H9 (cell line): ENCODE data around the gene SOX11. TPM values are rescaled to one million over a fixed set of nuclear protein-coding genes. Genes with fewer than 3 reads are reported as not detected.

ENCODE experiments used
- DNase-seq: peaks from one replicate; pipeline ENCODE4 v3.0.0-alpha.2; 2017
- H2AFZ ChIP-seq: one replicate; pipeline ENCODE4 v1.6.1; 2013; ENCODE audit warnings: mild to moderate bottlenecking, low read length, control low read depth, moderate library complexity
- H2AK5ac ChIP-seq: 2 replicates; pipeline ENCODE4 v1.6.1; 2013; ENCODE audit warnings: low read length, control low read depth, mixed read lengths; ENCODE audit not compliant: insufficient read length
- H2BK120ac ChIP-seq: one replicate; pipeline ENCODE4 v1.6.1; 2013; ENCODE audit warnings: low read depth, mild to moderate bottlenecking, low read length, control low read depth, inconsistent platforms; ENCODE audit not compliant: poor library complexity, severe bottlenecking
- H2BK12ac ChIP-seq: 2 replicates; pipeline ENCODE4 v1.6.1; 2013; ENCODE audit warnings: low read length, control low read depth, mixed read lengths, low read depth; ENCODE audit not compliant: insufficient read length
- H2BK15ac ChIP-seq: 2 replicates; pipeline ENCODE4 v1.6.1; 2013; ENCODE audit warnings: low read depth, low read length, control low read depth
- H2BK20ac ChIP-seq: one replicate; pipeline ENCODE4 v1.6.1; 2013; ENCODE audit warnings: low read depth, mild to moderate bottlenecking, low read length, control low read depth, inconsistent platforms; ENCODE audit not compliant: poor library complexity, severe bottlenecking
- H2BK5ac ChIP-seq: 2 replicates; pipeline ENCODE4 v1.6.1; 2013; ENCODE audit warnings: low read length, control low read depth, mixed read lengths; ENCODE audit not compliant: insufficient read length
- H3K14ac ChIP-seq: 2 replicates; pipeline ENCODE4 v1.6.1; 2013; ENCODE audit warnings: low read length, control low read depth; ENCODE audit not compliant: insufficient read depth
- H3K18ac ChIP-seq: 2 replicates; pipeline ENCODE4 v1.6.1; 2013; ENCODE audit warnings: low read depth, mild to moderate bottlenecking, mixed read lengths, low read length, control low read depth; ENCODE audit not compliant: insufficient read length
- H3K23ac ChIP-seq: 2 replicates; pipeline ENCODE4 v1.6.1; 2013; ENCODE audit warnings: low read length, control low read depth, mixed read lengths, low read depth; ENCODE audit not compliant: insufficient read length
- H3K23me2 ChIP-seq: 2 replicates; pipeline ENCODE4 v1.6.1; 2013; ENCODE audit warnings: low read depth, mild to moderate bottlenecking, mixed read lengths, low read length, control low read depth; ENCODE audit not compliant: insufficient read length, poor library complexity, severe bottlenecking
- H3K27ac ChIP-seq: 2 replicates; pipeline ENCODE4 v1.5.1; 2013; ENCODE audit warnings: low read length, control low read depth, mixed read lengths, low read depth; ENCODE audit not compliant: insufficient read length
- H3K27me3 ChIP-seq: 2 replicates; pipeline ENCODE4 v1.6.1; 2013; ENCODE audit warnings: low read length, control low read depth, inconsistent platforms; ENCODE audit not compliant: insufficient read depth
- H3K4ac ChIP-seq: 2 replicates; pipeline ENCODE4 v1.6.1; 2013; ENCODE audit warnings: low read depth, mild to moderate bottlenecking, control low read depth, inconsistent platforms, low read length, moderate library complexity
- H3K4me1 ChIP-seq: 2 replicates; pipeline ENCODE4 v1.6.1; 2013; ENCODE audit warnings: low read length, control low read depth, inconsistent platforms; ENCODE audit not compliant: insufficient read depth
- H3K4me2 ChIP-seq: 2 replicates; pipeline ENCODE4 v1.6.1; 2013; ENCODE audit warnings: low read length, control low read depth, mixed read lengths; ENCODE audit not compliant: insufficient read length, insufficient read depth
- H3K56ac ChIP-seq: 2 replicates; pipeline ENCODE4 v1.6.1; 2013; ENCODE audit warnings: low read depth, mild to moderate bottlenecking, mixed read lengths, low read length, control low read depth; ENCODE audit not compliant: insufficient read length
- H3K79me1 ChIP-seq: 2 replicates; pipeline ENCODE4 v1.6.1; 2013; ENCODE audit warnings: low read depth, mild to moderate bottlenecking, moderate library complexity, low read length, control low read depth, inconsistent platforms; ENCODE audit not compliant: insufficient read depth, poor library complexity, severe bottlenecking
- H3K79me2 ChIP-seq: 2 replicates; pipeline ENCODE4 v1.6.1; 2013; ENCODE audit warnings: low read length, control low read depth, inconsistent platforms; ENCODE audit not compliant: insufficient read depth
- H3K9ac ChIP-seq: 2 replicates; pipeline ENCODE4 v1.6.1; 2013; ENCODE audit warnings: low read length, control low read depth, mixed read lengths; ENCODE audit not compliant: insufficient read length; ENCODE audit errors: extremely low read depth
- H3K9me3 ChIP-seq: one replicate; pipeline ENCODE4 v1.6.1; 2013; ENCODE audit warnings: low read depth, low read length, inconsistent platforms; ENCODE audit not compliant: control insufficient read depth
- H3T11ph ChIP-seq: one replicate; pipeline ENCODE4 v1.6.1; 2013; ENCODE audit warnings: mild to moderate bottlenecking, low read length, control low read depth, inconsistent platforms
- H4K20me1 ChIP-seq: one replicate; pipeline ENCODE4 v1.6.1; 2013; ENCODE audit not compliant: control insufficient read depth, insufficient read length, insufficient read depth
- H4K5ac ChIP-seq: 2 replicates; pipeline ENCODE4 v1.6.1; 2013; ENCODE audit warnings: low read depth, mild to moderate bottlenecking, mixed read lengths, low read length, control low read depth; ENCODE audit not compliant: insufficient read length
- H4K8ac ChIP-seq: replicated peaks from 2 replicates; pipeline ENCODE4 v1.6.1; 2013; ENCODE audit warnings: low read length, control low read depth, mixed read lengths, low read depth; ENCODE audit not compliant: insufficient read length
- H4K91ac ChIP-seq: 2 replicates; pipeline ENCODE4 v1.6.1; 2013; ENCODE audit warnings: low read depth, mild to moderate bottlenecking, moderate library complexity, mixed read lengths, low read length, control low read depth; ENCODE audit not compliant: insufficient read length
- H3K27ac Mint-ChIP-seq, 3 experiments: 2 replicates in 2 of 3; 3 replicates in 1 of 3; pipeline ENCODE4 v1.8.0; 2020 to 2021; ENCODE audit warnings: mixed read lengths in 3 of 3, mild to moderate bottlenecking in 1 of 3, moderate library complexity in 1 of 3
- H3K27me3 Mint-ChIP-seq: 2 replicates; pipeline ENCODE4 v1.8.0; 2021; ENCODE audit warnings: low read depth, mild to moderate bottlenecking, moderate library complexity, mixed read lengths
- H3K36me3 Mint-ChIP-seq, 3 experiments: 2 replicates in 2 of 3; 3 replicates in 1 of 3; pipeline ENCODE4 v1.8.0; 2020 to 2021; ENCODE audit warnings: low read depth in 3 of 3, mixed read lengths in 3 of 3; ENCODE audit not compliant: insufficient read depth in 1 of 3
- H3K4me1 Mint-ChIP-seq, 2 experiments: 2 replicates each; pipeline ENCODE4 v1.8.0; 2020; ENCODE audit warnings: mixed read lengths in 2 of 2
- H3K4me3 Mint-ChIP-seq, 2 experiments: 2 replicates in 1 of 2; 3 replicates in 1 of 2; pipeline ENCODE4 v1.8.0; 2020 to 2021; ENCODE audit warnings: mild to moderate bottlenecking in 2 of 2, mixed read lengths in 2 of 2, moderate library complexity in 1 of 2
- H3K9me3 Mint-ChIP-seq, 2 experiments: 2 replicates in 1 of 2; 3 replicates in 1 of 2; pipeline ENCODE4 v1.8.0; 2020; ENCODE audit warnings: mild to moderate bottlenecking in 2 of 2, mixed read lengths in 2 of 2, moderate library complexity in 1 of 2
- WGBS: extraction: QIAGEN DNeasy Blood & Tissue Kit; methylation state at CpG from one replicate; pipeline ENCODE4 v1.1.7; 2013; ENCODE audit warnings: missing lambda C conversion rate, low lambda C conversion rate, mixed read lengths; ENCODE audit not compliant: insufficient read length; ENCODE audit errors: extremely low coverage; 5-methylcytosine and 5-hydroxymethylcytosine counted together
- total RNA-seq: library from RNA; stranded (reverse); gene quantifications from 2 replicates; pipeline ENCODE4 v1.2.1, GENCODE V29; 2021
- TF ChIP-seq, protein P1 (sequence below): fragments of 200-600 bp; sonication (generic); conservative IDR thresholded peaks from 3 replicates; pipeline ENCODE4 v1.8.0; 2021; ENCODE audit warnings: antibody characterized with exemption, mild to moderate bottlenecking

SOX11 gene
- total RNA-seq, 1 experiment from 2014 or later, result 43.8 TPM

DNA sequence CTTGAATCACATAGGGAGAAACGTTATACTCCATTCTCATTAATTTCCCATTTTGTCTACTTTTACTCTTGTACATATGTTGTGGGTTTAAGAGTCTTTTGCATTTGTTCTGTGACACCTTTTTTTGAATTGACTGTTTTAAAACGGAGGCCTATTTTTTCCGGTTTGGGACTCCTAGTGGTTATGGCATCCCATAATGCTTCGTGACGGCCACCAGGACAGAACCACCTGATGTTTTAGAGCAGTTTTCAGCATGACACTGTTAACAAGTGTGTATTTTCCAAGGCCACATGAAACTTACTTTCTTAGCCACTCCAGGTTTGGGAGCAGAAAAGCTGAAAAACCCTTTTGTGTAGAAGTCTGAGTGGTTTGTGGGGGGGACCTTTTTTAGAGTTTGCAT lies 8.4 kb downstream of the SOX11 start:
- TF ChIP-seq, protein P1, sequence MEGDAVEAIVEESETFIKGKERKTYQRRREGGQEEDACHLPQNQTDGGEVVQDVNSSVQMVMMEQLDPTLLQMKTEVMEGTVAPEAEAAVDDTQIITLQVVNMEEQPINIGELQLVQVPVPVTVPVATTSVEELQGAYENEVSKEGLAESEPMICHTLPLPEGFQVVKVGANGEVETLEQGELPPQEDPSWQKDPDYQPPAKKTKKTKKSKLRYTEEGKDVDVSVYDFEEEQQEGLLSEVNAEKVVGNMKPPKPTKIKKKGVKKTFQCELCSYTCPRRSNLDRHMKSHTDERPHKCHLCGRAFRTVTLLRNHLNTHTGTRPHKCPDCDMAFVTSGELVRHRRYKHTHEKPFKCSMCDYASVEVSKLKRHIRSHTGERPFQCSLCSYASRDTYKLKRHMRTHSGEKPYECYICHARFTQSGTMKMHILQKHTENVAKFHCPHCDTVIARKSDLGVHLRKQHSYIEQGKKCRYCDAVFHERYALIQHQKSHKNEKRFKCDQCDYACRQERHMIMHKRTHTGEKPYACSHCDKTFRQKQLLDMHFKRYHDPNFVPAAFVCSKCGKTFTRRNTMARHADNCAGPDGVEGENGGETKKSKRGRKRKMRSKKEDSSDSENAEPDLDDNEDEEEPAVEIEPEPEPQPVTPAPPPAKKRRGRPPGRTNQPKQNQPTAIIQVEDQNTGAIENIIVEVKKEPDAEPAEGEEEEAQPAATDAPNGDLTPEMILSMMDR, result peak; percentile 24; the same call in 1 of the 3 replicates
- Histone ChIP-seq H3K9me3 (no peaks in the 10 kb centered on the region), H3T11ph (no peak overlapping the region), H4K20me1 (no peaks in the 10 kb centered on the region), H2BK12ac (no peak overlapping the region), H4K91ac (no peak overlapping the region), H2BK15ac (no peak overlapping the region), H3K9ac (no peak overlapping the region), H3K27me3 (no peaks in the 10 kb centered on the region), H2AK5ac (no peak overlapping the region), H3K4me2 (no peak overlapping the region), H3K23ac (no peak overlapping the region), H3K4me1 (no peaks in the 10 kb centered on the region; the same call in 1 of the 2 replicates), H3K56ac (no peak overlapping the region), H2AFZ (no peak overlapping the region), H4K8ac (no peak overlapping the region), H3K23me2 (peaks cover 14% of the 10 kb centered on the region), H3K27ac (no peak overlapping the region), H3K4ac (no peak overlapping the region), H3K79me2 (peaks cover 2% of the 10 kb centered on the region; the same call in 1 of the 2 replicates), H2BK120ac (no peak overlapping the region), H3K14ac (no peak overlapping the region), H3K18ac (no peak overlapping the region), H2BK5ac (no peak overlapping the region), H4K5ac (no peak overlapping the region), H3K79me1 (no peaks in the 10 kb centered on the region), H2BK20ac (no peak overlapping the region)
- Mint-ChIP-seq H3K27ac (peak overlapping the region in 2 of 3 experiments; percentile 9 to 18; a peak in 3 of 7 replicates), H3K4me1 (peaks cover 41 to 45% of the 10 kb centered on the region in 2 experiments), H3K27me3 (no peaks in the 10 kb centered on the region), H3K36me3 (peaks cover 3 to 21% (median 12%) of the 10 kb centered on the region in 3 experiments), H3K9me3 (peaks cover 0 to under 1% of the 10 kb centered on the region in 2 experiments; a peak in 2 of 5 replicates), H3K4me3 (no peak overlapping the region)
- DNase-seq, result no peak
- no CpG with 5 or more reads among the region's 5 CpGs for WGBS
